T-cell (primary cell): ENCODE measurements around the gene OS9. TPM values are rescaled to one million over a fixed set of nuclear protein-coding genes. Genes with fewer than 3 reads are reported as not detected.

Experiments used
- ATAC-seq, 4 experiments: fragments of 200-7000 bp in 3 of 4; fragments of 150-1000 bp in 1 of 4; cut with Tn5 transposase; replicated peaks in 1 of 4; 1 replicate in 3 of 4; 2 replicates in 1 of 4; pipeline ENCODE4 v1.10.0; 2021; ENCODE audit warnings: moderate library complexity in 3 of 4, mild to moderate bottlenecking in 2 of 4, moderate number of reproducible peaks in 1 of 4
- CTCF ChIA-PET, 2 donors: fragments of 300-600 bp; sonication (Branson Sonifier 250); formaldehyde crosslinking; loops; one replicate each; lab custom pipeline; 2022; ENCODE audit warnings: antibody characterized with exemption in 2 of 2; lab: Charles Lee
- POLR2A ChIA-PET, 2 donors: fragments of 300-600 bp; sonication (Branson Sonifier 250); formaldehyde crosslinking; loops; one replicate each; lab custom pipeline; 2022; ENCODE audit warnings: antibody characterized with exemption in 2 of 2; lab: Charles Lee
- DNase-seq, 35 experiments: peaks; one replicate each; pipeline versions ENCODE4 v3.0.0 to v3.0.0-alpha.2; 2013 to 2023
- H3K27ac ChIP-seq: one replicate; pipeline ENCODE4 v1.5.1; 2013; ENCODE audit warnings: low read length
- H3K27me3 ChIP-seq, 2 experiments: replicated peaks in 1 of 2; 1 replicate in 1 of 2; 2 replicates in 1 of 2; pipeline versions ENCODE4 v1.6.1 to v1.7.0; 2013; ENCODE audit warnings: low read length in 1 of 2, mixed read lengths in 1 of 2; ENCODE audit not compliant: control insufficient read depth in 2 of 2, insufficient read depth in 2 of 2; ENCODE audit errors: extremely low read depth in 1 of 2
- H3K36me3 ChIP-seq, 2 donors: 1 replicate in 1 of 2; 2 replicates in 1 of 2; pipeline versions ENCODE4 v1.6.1 to v1.7.0; 2013; ENCODE audit warnings: low read length in 1 of 2; ENCODE audit not compliant: control insufficient read depth in 2 of 2, insufficient read depth in 1 of 2; ENCODE audit errors: extremely low read depth in 1 of 2
- H3K4me1 ChIP-seq, 2 experiments: 1 replicate in 1 of 2; 2 replicates in 1 of 2; pipeline versions ENCODE4 v1.6.1 to v1.7.0; 2013; ENCODE audit warnings: low read length in 2 of 2, mixed read lengths in 1 of 2; ENCODE audit not compliant: insufficient read depth in 2 of 2, control insufficient read depth in 1 of 2; ENCODE audit errors: extremely low read depth in 1 of 2
- H3K4me3 ChIP-seq, 2 donors: 1 replicate in 1 of 2; 2 replicates in 1 of 2; pipeline versions ENCODE4 v1.5.1 to v1.7.0; 2013; ENCODE audit warnings: mild to moderate bottlenecking in 2 of 2, low read length in 1 of 2, moderate library complexity in 1 of 2; ENCODE audit not compliant: control insufficient read depth in 1 of 2; ENCODE audit errors: extremely low read depth in 1 of 2
- H3K9me3 ChIP-seq: 2 replicates; pipeline ENCODE4 v1.7.0; 2013
- H3K27ac Mint-ChIP-seq, 2 donors: one replicate each; pipeline ENCODE4 v1.8.0; 2020 to 2021; ENCODE audit warnings: mild to moderate bottlenecking in 2 of 2, mixed read lengths in 2 of 2
- H3K27me3 Mint-ChIP-seq, 2 donors: one replicate each; pipeline ENCODE4 v1.8.0; 2021 to 2022; ENCODE audit warnings: mixed read lengths in 2 of 2
- H3K36me3 Mint-ChIP-seq: one replicate; pipeline ENCODE4 v1.8.0; 2021; ENCODE audit warnings: mixed read lengths
- H3K4me1 Mint-ChIP-seq, 3 donors: one replicate each; pipeline ENCODE4 v1.8.0; 2020 to 2022; ENCODE audit warnings: mixed read lengths in 3 of 3, mild to moderate bottlenecking in 1 of 3
- H3K4me3 Mint-ChIP-seq, 3 donors: one replicate each; pipeline ENCODE4 v1.8.0; 2020 to 2022; ENCODE audit warnings: mild to moderate bottlenecking in 3 of 3, mixed read lengths in 3 of 3, moderate library complexity in 3 of 3
- H3K9me3 Mint-ChIP-seq, 3 donors: one replicate each; pipeline ENCODE4 v1.8.0; 2020 to 2022; ENCODE audit warnings: mixed read lengths in 3 of 3
- WGBS: methylation state at CpG from one replicate; pipeline ENCODE4 v1.1.5; 2013; ENCODE audit warnings: missing lambda C conversion rate; ENCODE audit not compliant: insufficient coverage; 5-methylcytosine and 5-hydroxymethylcytosine counted together
- total RNA-seq, 35 experiments: library from RNA in 6 of 35; stranded (reverse) in 6 of 35; fragments of 120-200 nt in 1 of 35; gene quantifications; one replicate each; pipeline versions ENCODE4 v1.2.1 to v1.2.4 and lab custom pipeline; 2013 to 2026

Gene OS9
- total RNA-seq, 5 donors from 2014 or later (not counting 1 experiment from before 2014, with no cell fraction given), result 135 to 181 (median 164) TPM

DNA sequence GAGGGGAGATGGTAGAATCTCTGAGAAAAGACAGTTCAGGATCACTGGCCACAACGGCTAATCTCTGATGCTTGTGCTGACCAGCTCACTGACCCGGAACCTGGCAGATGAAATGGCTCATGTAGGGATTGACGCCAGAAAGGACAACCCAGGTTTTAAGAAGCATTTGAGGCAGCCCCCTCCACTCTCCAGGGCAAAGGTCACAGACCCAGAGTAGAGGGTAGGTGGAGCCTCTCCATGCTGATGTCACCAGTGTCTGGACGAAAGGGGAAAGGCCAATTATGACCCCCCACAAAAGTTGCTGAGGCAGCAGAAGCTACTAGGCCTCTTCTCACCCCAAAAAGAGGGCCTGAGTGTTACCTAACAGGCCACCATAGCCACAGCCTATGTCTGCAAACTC lies 76.8 kb downstream of the OS9 start:
- Histone ChIP-seq H3K36me3 (peaks cover 4 to 6% of the 10 kb centered on the region in 2 donors), H3K4me1 (peaks cover 15 to 38% of the 10 kb centered on the region in 2 experiments), H3K9me3 (no peaks in the 10 kb centered on the region), H3K27ac (no peak overlapping the region), H3K27me3 (peaks cover 14 to 16% of the 10 kb centered on the region in 2 experiments), H3K4me3 (no peak overlapping the region)
- Mint-ChIP-seq H3K4me1 (peaks cover 20 to 31% (median 29%) of the 10 kb centered on the region in 3 donors), H3K36me3 (peaks cover 10% of the 10 kb centered on the region), H3K4me3 (peak overlapping the region; percentile 25 to 95 (median 56)), H3K27me3 (peaks cover 7 to 15% of the 10 kb centered on the region in 2 donors), H3K27ac (peak overlapping the region; percentile 31 to 34), H3K9me3 (no peaks in the 10 kb centered on the region)
- DNase-seq (no peak), ATAC-seq (no peak)
- POLR2A ChIA-PET, result no interaction called here
- WGBS, result 100% methylated on average over 2 of the region's 4 CpGs
- CTCF ChIA-PET, result interaction anchor here in 1 of 2 donors (0.7 kb wide), 1 partner anchor 14 kb away, joined by 3 read pairs; no protein-coding TSS in a partner anchor

Other genes with a start within 250 kb of the OS9 start
- gene INHBE, start 238.8 kb upstream of the OS9 start, total RNA-seq, result under 1 TPM in 3 of 5 donors, not detected in 2; 0.09 to 0.13 (median 0.12) TPM
- gene GLI1, start 234.3 kb upstream of the OS9 start, total RNA-seq, result 1 to 10 TPM in 2 of 5 donors, under 1 TPM in 3; 0.53 to 1.6 (median 0.82) TPM
- gene ARHGAP9, start 214.3 kb upstream of the OS9 start, total RNA-seq, result 100 to 1,000 TPM; 198 to 413 (median 243) TPM
- 100 to 1,000 TPM; 167 to 350 (median 320) TPM for gene MARS1, start 206.1 kb upstream of the OS9 start, total RNA-seq
- gene DDIT3, start 173.6 kb upstream of the OS9 start, total RNA-seq, result 10 to 100 TPM; 34.5 to 93.5 (median 40.7) TPM
- gene MBD6, start 171.3 kb upstream of the OS9 start, total RNA-seq, result 100 to 1,000 TPM; 109 to 122 (median 114) TPM
- gene DCTN2, start 146.9 kb upstream of the OS9 start, total RNA-seq, result 10 to 100 TPM; 60.1 to 81.9 (median 71.5) TPM
- 1 to 10 TPM in 2 of 5 donors, under 1 TPM in 3; 0.83 to 1.8 (median 0.92) TPM for gene KIF5A, start 144.1 kb upstream of the OS9 start, total RNA-seq
- 10 to 100 TPM; 21.7 to 30.9 (median 27.9) TPM for gene PIP4K2C, start 102.9 kb upstream of the OS9 start, total RNA-seq
- gene DTX3, start 89.3 kb upstream of the OS9 start, total RNA-seq, result 10 to 100 TPM; 27.1 to 37.2 (median 30.4) TPM
- 1 to 10 TPM in 1 of 5 donors, under 1 TPM in 4; 0.67 to 1.4 (median 0.84) TPM for gene ARHGEF25, start 82.7 kb upstream of the OS9 start, total RNA-seq
- under 1 TPM in 3 of 5 donors, not detected in 2; 0.16 to 0.54 (median 0.26) TPM for gene B4GALNT1, start 60.9 kb upstream of the OS9 start, total RNA-seq
- gene AGAP2, start 44.6 kb downstream of the OS9 start, total RNA-seq, result 10 to 100 TPM; 43.2 to 74.6 (median 66.4) TPM
- 10 to 100 TPM; 12.8 to 25.6 (median 15.5) TPM for gene TSPAN31, start 50.9 kb downstream of the OS9 start, total RNA-seq
- gene CDK4, start 58.2 kb downstream of the OS9 start, total RNA-seq, result 10 to 100 TPM; 24.1 to 53.9 (median 46.2) TPM
- gene MARCHF9, start 61.0 kb downstream of the OS9 start, total RNA-seq, result 10 to 100 TPM; 45.4 to 72.9 (median 71.7) TPM
- 1 to 10 TPM in 3 of 5 donors, under 1 TPM in 2; 0.76 to 2.1 (median 1.2) TPM for gene CYP27B1, start 72.9 kb downstream of the OS9 start, total RNA-seq
- 10 to 100 TPM; 10.3 to 17.4 (median 14.5) TPM for gene METTL1, start 78.0 kb downstream of the OS9 start, total RNA-seq
- 1 to 10 TPM; 2.4 to 5.1 (median 3.4) TPM for gene EEF1AKMT3, start 78.5 kb downstream of the OS9 start, total RNA-seq
- 10 to 100 TPM; 15.5 to 21.5 (median 20.2) TPM for gene TSFM, start 88.7 kb downstream of the OS9 start, total RNA-seq
- gene AVIL, start 124.6 kb downstream of the OS9 start, total RNA-seq, result 10 to 100 TPM in 1 of 5 donors, 1 to 10 TPM in 4; 2.2 to 12.3 (median 8.9) TPM
- 100 to 1,000 TPM; 132 to 246 (median 234) TPM for gene CTDSP2, start 152.6 kb downstream of the OS9 start, total RNA-seq
- gene ATP23, start 247.4 kb downstream of the OS9 start, total RNA-seq, result 1 to 10 TPM; 3.1 to 9.7 (median 7.7) TPM